Hematopoietic multipotent progenitor cell treated with erythropoietin and hydrocortisone succinate and interleukin-3 and kit ligand, for 8 days (in vitro differentiated cells): ENCODE measurements around the gene ELF1.
"Not testable (repeated sequence)": the region's sequence is repeated elsewhere in the genome, so short reads cannot be mapped to it uniquely, and the experiment has no call there.

Source experiments
- DNase-seq: peaks from one replicate; pipeline ENCODE4 v3.0.0-alpha.2; 2015

The ELF1 gene

DNA sequence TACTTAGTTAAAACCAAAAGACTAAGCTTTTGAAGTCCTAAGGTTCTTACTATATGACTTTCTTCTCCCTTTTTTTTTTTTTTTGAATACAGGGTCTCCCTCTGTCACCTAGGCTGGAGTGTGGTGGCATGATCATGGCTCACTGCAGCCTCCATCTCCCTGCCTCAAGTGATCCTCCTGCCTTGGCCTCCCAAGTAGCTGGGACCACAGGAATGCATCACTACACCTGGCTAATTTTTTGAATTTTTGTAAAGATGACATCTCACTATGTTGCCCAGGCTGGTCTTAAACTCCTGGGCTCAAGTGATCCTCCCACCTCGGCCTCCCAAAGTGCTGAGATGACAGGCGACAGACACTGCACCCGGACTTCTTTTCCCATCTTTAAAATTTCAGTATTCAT, 89.2 kb downstream of the ELF1 start:
- DNase-seq: not testable (repeated sequence)

- DNase-seq: no peak
These were observed 90.1 kb downstream of the ELF1 start for GRCh38 chr13:40928980-40929379.

DNA sequence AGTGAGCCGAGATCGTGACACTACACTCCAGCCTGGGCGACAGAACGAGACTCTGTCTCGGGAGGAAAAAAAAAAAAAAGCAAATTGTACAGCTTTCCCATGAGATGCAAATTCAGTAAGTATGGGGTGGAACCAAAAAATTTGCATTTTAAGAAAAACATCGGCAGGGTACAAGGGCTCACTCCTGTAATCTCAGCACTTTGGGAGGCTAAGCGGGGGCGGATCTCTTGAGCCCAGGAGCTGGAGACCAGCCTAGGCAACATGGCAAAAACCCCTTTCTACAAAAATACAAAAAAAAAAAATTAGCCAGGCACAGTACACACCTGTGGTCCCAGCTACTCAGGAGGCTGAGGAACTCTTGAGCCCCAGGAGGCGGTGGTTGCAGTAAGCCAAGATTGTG, 91.2 kb downstream of the ELF1 start:
- DNase-seq: no peak

GRCh38 chr13:40923867-40924266, 95.2 kb downstream of the ELF1 start:
- DNase-seq: peak; percentile 83

GRCh38 chr13:40922437-40923040, 96.6 kb downstream of the ELF1 start:
- DNase-seq: no peak

DNA sequence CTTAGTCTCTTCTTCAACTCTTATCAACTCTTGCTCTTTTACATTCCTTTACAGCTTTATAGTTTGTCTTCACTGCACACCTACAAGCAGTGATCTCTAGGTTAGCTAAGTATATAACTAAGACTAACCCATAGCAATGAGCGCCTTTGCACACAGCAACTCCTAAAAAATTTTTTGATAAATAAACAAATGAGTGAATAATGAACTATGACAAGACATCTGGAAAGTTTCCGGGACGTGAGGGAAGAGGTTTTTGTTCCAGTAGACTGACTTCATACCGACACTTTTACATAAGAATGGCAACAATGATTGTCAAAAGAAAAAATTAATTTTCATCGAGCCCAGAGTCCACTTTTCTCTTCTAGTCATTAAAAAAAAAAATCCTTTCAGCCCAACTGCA, 98.3 kb downstream of the ELF1 start:
- no peak for DNase-seq

GRCh38 chr13:40919901-40920300, 99.2 kb downstream of the ELF1 start:
- DNase-seq: not testable (repeated sequence)

GRCh38 chr13:40916207-40916998, 102.7 kb downstream of the ELF1 start:
- no peak for DNase-seq

DNA sequence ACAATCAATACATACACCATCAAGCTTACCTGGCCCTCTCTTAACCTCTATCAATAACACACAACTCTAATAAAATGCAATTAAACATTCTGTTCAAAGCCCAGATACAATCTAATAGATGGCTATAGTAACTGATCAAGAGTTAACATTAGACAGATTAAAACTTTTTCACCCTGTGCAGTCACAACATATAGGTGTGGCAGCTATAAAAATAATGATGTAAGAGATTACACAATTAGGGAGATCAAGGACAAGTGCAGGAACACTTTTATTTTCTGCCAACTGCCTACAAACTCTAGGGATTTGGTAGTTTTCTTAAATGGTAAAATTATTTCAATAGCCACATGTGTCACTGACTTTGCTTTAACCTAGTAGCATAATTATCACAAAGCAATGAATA, 104.3 kb downstream of the ELF1 start:
- DNase-seq: not testable (repeated sequence)

DNA sequence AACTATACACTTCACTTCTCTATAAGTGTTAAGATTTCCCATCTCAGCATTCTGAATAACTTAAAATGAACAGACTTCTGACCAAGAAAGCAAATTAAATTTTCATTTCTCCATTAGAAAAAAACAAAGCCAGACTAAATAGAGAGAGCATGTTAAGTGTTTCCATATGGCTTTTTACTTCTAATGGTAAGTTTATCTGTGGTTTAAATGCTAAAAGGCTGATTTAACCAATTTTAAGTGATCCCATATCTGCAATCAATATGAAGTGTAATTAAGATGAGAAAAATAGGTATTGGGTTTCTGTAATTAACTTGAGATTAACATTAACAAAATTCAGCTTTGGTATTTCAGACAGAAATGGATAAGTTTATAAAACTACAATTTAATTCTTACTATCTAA, 107.8 kb downstream of the ELF1 start:
- no peak for DNase-seq

DNA sequence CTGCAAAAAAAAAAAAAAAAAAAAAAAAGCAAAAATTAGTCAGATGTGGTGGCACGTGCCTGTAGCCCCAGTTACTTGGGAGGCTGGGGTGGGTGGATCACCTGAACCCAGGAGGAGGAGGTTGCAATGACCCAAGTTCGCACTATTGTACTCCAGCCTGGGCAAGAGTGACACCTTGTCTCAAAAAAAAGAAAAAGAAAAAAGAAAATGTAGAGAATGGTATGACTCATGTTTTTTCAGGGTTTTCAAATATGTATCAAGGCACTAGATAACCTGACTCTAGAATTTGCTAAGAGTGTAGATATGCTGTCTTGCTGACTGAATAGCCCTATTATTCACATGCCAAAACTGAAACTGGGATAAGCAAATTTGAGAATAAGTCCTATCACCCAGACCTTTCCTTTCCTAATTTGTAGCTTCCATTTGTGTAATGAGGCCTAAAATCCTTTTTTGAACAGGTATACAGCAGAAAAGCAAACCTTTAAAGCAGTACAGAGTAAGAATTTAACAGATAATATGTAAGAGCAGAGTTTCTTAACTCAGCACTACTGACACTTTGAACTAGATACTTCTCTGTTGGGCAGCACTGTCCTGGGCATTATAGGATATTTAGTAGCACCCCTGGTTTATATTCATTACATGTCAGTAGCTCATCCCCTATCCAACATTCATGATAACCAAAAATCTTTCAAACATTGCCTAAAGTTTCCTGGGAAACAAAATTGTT, 108.6 kb downstream of the ELF1 start:
- peak; percentile 57 for DNase-seq

- not testable (repeated sequence) for DNase-seq
These were observed 109.4 kb downstream of the ELF1 start for GRCh38 chr13:40909541-40910200.

- DNase-seq: peak; percentile 84
These were observed 110.6 kb downstream of the ELF1 start for GRCh38 chr13:40908546-40908945.

DNA sequence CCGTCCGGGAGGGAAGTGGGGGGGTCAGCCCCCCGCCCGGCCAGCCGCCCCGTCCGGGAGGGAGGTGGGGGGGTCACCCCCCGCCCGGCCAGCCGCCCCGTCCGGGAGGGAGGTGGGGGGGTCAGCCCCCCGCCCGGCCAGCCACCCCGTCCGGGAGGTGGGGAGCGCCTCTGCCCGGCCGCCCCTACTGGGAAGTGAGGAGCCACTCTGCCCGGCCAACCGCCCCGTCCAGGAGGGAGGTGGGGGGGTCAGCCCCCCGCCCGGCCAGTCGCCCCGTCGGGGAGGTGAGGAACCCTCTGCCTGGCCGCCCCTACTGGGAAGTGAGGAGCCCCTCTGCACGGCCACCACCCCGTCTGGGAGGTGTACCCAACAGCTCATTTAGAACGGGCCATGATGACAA, 118.1 kb downstream of the ELF1 start:
- DNase-seq: not testable (repeated sequence)

DNA sequence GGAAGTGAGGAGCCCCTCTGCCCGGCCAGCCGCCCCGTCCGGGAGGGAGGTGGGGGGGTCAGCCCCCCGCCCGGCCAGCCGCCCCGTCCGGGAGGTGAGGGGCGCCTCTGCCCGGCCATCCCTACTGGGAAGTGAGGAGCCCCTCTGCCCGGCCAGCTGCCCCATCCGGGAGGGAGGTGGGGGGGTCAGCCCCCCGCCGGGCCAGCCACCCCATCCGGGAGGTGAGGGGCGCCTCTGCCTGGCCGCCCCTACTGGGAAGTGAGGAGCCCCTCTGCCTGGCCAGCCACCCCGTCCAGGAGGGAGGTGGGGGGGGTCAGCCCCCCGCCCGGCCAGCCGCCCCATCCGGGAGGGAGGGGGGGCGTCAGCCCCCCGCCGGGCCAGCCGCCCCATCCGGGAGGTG, 118.5 kb downstream of the ELF1 start:
- not testable (repeated sequence) for DNase-seq

- DNase-seq: no peak
These were observed 122.1 kb downstream of the ELF1 start for GRCh38 chr13:40897053-40897452.

- DNase-seq: peak; percentile 84
These were observed 123.6 kb downstream of the ELF1 start for GRCh38 chr13:40895227-40896184.

DNA sequence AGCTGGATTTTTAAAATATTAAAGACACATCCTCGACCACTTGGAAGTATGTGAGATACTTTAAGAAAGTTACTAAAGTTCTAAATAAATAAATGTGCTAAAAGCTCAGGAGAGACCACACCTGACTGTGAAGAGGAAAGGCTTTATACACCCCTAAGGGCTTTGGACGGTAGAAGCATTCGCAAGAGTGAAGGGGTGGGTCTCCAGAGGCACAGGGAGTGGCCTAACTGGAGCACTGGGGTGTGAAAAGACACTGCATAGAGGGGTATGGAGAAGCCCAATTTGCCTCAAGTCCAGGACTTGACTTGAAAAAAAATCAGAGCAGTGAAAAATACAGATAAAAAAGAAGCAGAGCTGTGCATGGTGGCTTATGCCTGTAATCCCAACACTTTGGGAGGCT, 125.5 kb downstream of the ELF1 start:
- peak; percentile 42 for DNase-seq

GRCh38 chr13:40886017-40886416, 133.1 kb downstream of the ELF1 start:
- DNase-seq: peak; percentile 66

DNA sequence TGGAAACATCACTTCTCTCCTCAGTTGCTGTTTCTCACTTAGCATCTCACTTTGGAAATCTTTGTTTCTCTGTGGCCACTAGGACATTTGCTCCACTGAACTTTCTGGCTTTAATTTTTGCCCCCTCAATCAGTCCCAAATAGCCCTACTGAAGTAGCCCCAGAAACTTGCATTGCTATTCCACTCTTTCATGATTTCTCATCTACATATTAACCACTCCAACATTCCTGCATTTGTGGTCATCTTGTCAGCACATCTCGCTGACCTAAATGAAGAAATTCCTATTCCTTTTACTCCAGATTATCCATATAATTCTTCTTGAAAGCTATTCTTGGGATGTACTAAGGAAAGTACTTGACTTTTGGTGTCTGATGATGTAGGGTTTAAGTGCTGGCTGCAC, 134.9 kb downstream of the ELF1 start:
- DNase-seq: not testable (repeated sequence)
